Endodermal cell (in vitro differentiated cells): ENCODE measurements around the gene GTF2E1. TPM values are rescaled to one million over a fixed set of nuclear protein-coding genes. Genes with fewer than 3 reads are reported as not detected.
"Not testable (repeated sequence)": the region's sequence is repeated elsewhere in the genome, so short reads cannot be mapped to it uniquely, and the experiment has no call there.

Experiments used
- DNase-seq: peaks from one replicate; pipeline ENCODE4 v3.0.0-alpha.2; 2017
- H3K27ac ChIP-seq: 2 replicates; pipeline ENCODE4 v1.5.1; 2013; ENCODE audit warnings: mild to moderate bottlenecking, low read depth, low read length, moderate library complexity
- H3K27me3 ChIP-seq: 2 replicates; pipeline ENCODE4 v1.6.1; 2013; ENCODE audit warnings: mild to moderate bottlenecking, low read length, moderate library complexity; ENCODE audit not compliant: insufficient read depth, control insufficient read depth, poor library complexity, severe bottlenecking
- H3K36me3 ChIP-seq: 2 replicates; pipeline ENCODE4 v1.7.0; 2013; ENCODE audit warnings: mild to moderate bottlenecking, low read length, moderate library complexity; ENCODE audit not compliant: control insufficient read depth, insufficient read depth
- H3K4me1 ChIP-seq: one replicate; pipeline ENCODE4 v1.7.0; 2013; ENCODE audit warnings: low read length; ENCODE audit not compliant: control insufficient read depth, insufficient read depth
- H3K4me3 ChIP-seq: 2 replicates; pipeline ENCODE4 v1.5.1; 2013; ENCODE audit warnings: mild to moderate bottlenecking, low read length, moderate library complexity
- H3K9ac ChIP-seq: 2 replicates; pipeline ENCODE4 v1.6.1; 2013; ENCODE audit warnings: mild to moderate bottlenecking, low read length, moderate library complexity; ENCODE audit not compliant: poor library complexity, severe bottlenecking; ENCODE audit errors: extremely low read depth
- H3K9me3 ChIP-seq: 2 replicates; pipeline ENCODE4 v1.6.1; 2013; ENCODE audit warnings: mild to moderate bottlenecking, low read length, moderate library complexity; ENCODE audit not compliant: control insufficient read depth
- H3K27ac Mint-ChIP-seq: 2 replicates; pipeline ENCODE4 v1.8.0; 2020; ENCODE audit warnings: mixed read lengths
- H3K27me3 Mint-ChIP-seq: 2 replicates; pipeline ENCODE4 v1.8.0; 2021; ENCODE audit warnings: mild to moderate bottlenecking, mixed read lengths; ENCODE audit not compliant: insufficient read depth
- H3K36me3 Mint-ChIP-seq: 2 replicates; pipeline ENCODE4 v1.8.0; 2020; ENCODE audit warnings: low read depth, mixed read lengths
- H3K4me1 Mint-ChIP-seq: 2 replicates; pipeline ENCODE4 v1.8.0; 2020; ENCODE audit warnings: mixed read lengths
- H3K4me3 Mint-ChIP-seq: 2 replicates; pipeline ENCODE4 v1.8.0; 2020; ENCODE audit warnings: mild to moderate bottlenecking, moderate library complexity, mixed read lengths
- H3K9me3 Mint-ChIP-seq: 2 replicates; pipeline ENCODE4 v1.8.0; 2020; ENCODE audit warnings: mild to moderate bottlenecking, mixed read lengths
- CTCF ChIP-seq: fragments of 200-600 bp; sonication (generic); conservative IDR thresholded peaks from 2 replicates; pipeline ENCODE4 v1.5.0; 2021; ENCODE audit warnings: antibody characterized with exemption, mild to moderate bottlenecking
- WGBS, 2 experiments: methylation state at CpG; one replicate each; pipeline versions ENCODE4 v1.1.5 to v1.1.7; 2013; ENCODE audit warnings: missing lambda C conversion rate in 2 of 2, mixed read lengths in 1 of 2; ENCODE audit not compliant: insufficient coverage in 1 of 2, insufficient read length in 1 of 2; 5-methylcytosine and 5-hydroxymethylcytosine counted together
- total RNA-seq, 2 donors: library from RNA; stranded (reverse); fragmentation: NEBNext Ultra II Directional in 1 of 2; extraction: Animal tissue kit (Norgen Biotek cat#: 25700) in 1 of 2; gene quantifications; 2 replicates in 1 of 2; 3 replicates in 1 of 2; pipeline ENCODE4 v1.2.1, GENCODE V29; 2021

The GTF2E1 gene
- total RNA-seq, 2 donors from 2014 or later = 42.6 to 51.1 TPM

- Histone ChIP-seq H3K9ac (no peak overlapping the region), H3K27ac (no peak overlapping the region), H3K27me3 (no peaks in the 10 kb centered on the region), H3K4me1 (no peaks in the 10 kb centered on the region), H3K36me3 (peaks cover 52% of the 10 kb centered on the region), H3K4me3 (no peak overlapping the region), H3K9me3 (no peaks in the 10 kb centered on the region)
- Mint-ChIP-seq H3K9me3 (no peaks in the 10 kb centered on the region), H3K36me3 (peaks cover 29% of the 10 kb centered on the region), H3K27ac (no peak overlapping the region), H3K4me1 (no peaks in the 10 kb centered on the region), H3K27me3 (no peaks in the 10 kb centered on the region), H3K4me3 (no peak overlapping the region)
- WGBS, 2 experiments = 93 to 95% methylated on average over 3 of the region's 3 CpGs
- no peak for TF ChIP-seq CTCF
- no peak for DNase-seq
Observed at GRCh38 chr3:120778776-120779175, 36.2 kb downstream of the GTF2E1 start.

- Mint-ChIP-seq H3K27ac (no peak overlapping the region), H3K36me3 (peaks cover 38% of the 10 kb centered on the region), H3K9me3 (no peaks in the 10 kb centered on the region), H3K4me3 (no peak overlapping the region), H3K27me3 (no peaks in the 10 kb centered on the region), H3K4me1 (no peaks in the 10 kb centered on the region)
- H3K36me3 ChIP-seq = peaks cover 43% of the 10 kb centered on the region
- no peak overlapping the region for H3K9ac ChIP-seq
- DNase-seq = no peak
- no peak overlapping the region for H3K27ac ChIP-seq
- WGBS, 2 experiments = 94 to 95% methylated on average over 13 of the region's 13 CpGs
- no peaks in the 10 kb centered on the region for H3K4me1 ChIP-seq
- TF ChIP-seq CTCF = no peak
- H3K9me3 ChIP-seq = no peaks in the 10 kb centered on the region
- H3K4me3 ChIP-seq = no peak overlapping the region
- no peaks in the 10 kb centered on the region for H3K27me3 ChIP-seq
Observed at GRCh38 chr3:120780977-120781376, 38.4 kb downstream of the GTF2E1 start.

- H3K4me1 Mint-ChIP-seq, H3K27ac Mint-ChIP-seq, H3K9ac ChIP-seq, H3K9me3 ChIP-seq, H3K4me3 ChIP-seq, H3K4me1 ChIP-seq, H3K9me3 Mint-ChIP-seq, H3K27me3 ChIP-seq, H3K27me3 Mint-ChIP-seq, H3K4me3 Mint-ChIP-seq, DNase-seq, H3K27ac ChIP-seq: not testable (repeated sequence)
- H3K36me3 Mint-ChIP-seq = peaks cover 27% of the 10 kb centered on the region
- peaks cover 12% of the 10 kb centered on the region for H3K36me3 ChIP-seq
- WGBS, 2 experiments = 78 to 81% methylated on average over 3 to 5 of the region's 5 CpGs
Observed at GRCh38 chr3:120785832-120786231, 43.3 kb downstream of the GTF2E1 start.

GRCh38 chr3:120791010-120791409 is 48.5 kb downstream of the GTF2E1 start:
- H3K36me3 ChIP-seq = no peaks in the 10 kb centered on the region
- Mint-ChIP-seq H3K27me3 (no peaks in the 10 kb centered on the region), H3K4me3 (no peak overlapping the region), H3K27ac (no peak overlapping the region), H3K4me1 (peaks cover 2% of the 10 kb centered on the region), H3K36me3 (peaks cover 2% of the 10 kb centered on the region), H3K9me3 (no peaks in the 10 kb centered on the region)
- no peaks in the 10 kb centered on the region for H3K4me1 ChIP-seq
- H3K9ac ChIP-seq = no peak overlapping the region
- no CpG with 5 or more reads among the region's 1 CpG for WGBS, 2 experiments
- H3K4me3 ChIP-seq = no peak overlapping the region
- no peak overlapping the region for H3K27ac ChIP-seq
- H3K9me3 ChIP-seq = no peaks in the 10 kb centered on the region
- H3K27me3 ChIP-seq = no peaks in the 10 kb centered on the region
- DNase-seq = no peak
- TF ChIP-seq CTCF = no peak
